ENCODE measurements around the gene GPR146. TPM values are rescaled to one million over a fixed set of nuclear protein-coding genes. Genes with fewer than 3 reads are reported as not detected.

The GPR146 gene
- total and polyA plus RNA-seq, 9 of the 15 experiments (the other 6 are each of a cell fraction or from before 2014, with no cell fraction given) = 0.22 to 3.6 (median 0.64) TPM; not detected in 2

- Histone ChIP-seq H3K4me2 (ENCODE audit: insufficient read depth, low read length) (peak overlapping the region; percentile 57), H3K27ac (ENCODE audit: extremely low read depth, low read depth, low read length) (peak overlapping the region; percentile 88; the same call in 2 of the 3 replicates), H3K9me1 (ENCODE audit: control insufficient read depth, insufficient read depth, low read length) (no peaks in the 10 kb centered on the region), H3K27me3 (ENCODE audit: control insufficient read depth in 2 of 2, insufficient read depth in 2 of 2, low read length in 2 of 2) (no peaks in the 10 kb centered on the region), H3K36me3 (ENCODE audit: control insufficient read depth, insufficient read depth, low read length) (peaks cover 21% of the 10 kb centered on the region; the same call in 2 of the 3 replicates), H3K4me1 (replicated peaks in 1 of 2; ENCODE audit: control insufficient read depth in 2 of 2, insufficient read depth in 2 of 2, low read length in 2 of 2) (peaks cover 13 to 71% of the 10 kb centered on the region in 2 experiments), H3K4me3 (no peak overlapping the region), H4K20me1 (replicated peaks; ENCODE audit: control insufficient read depth, insufficient read depth, low read length) (peaks cover 8% of the 10 kb centered on the region; the same call in 1 of the 2 replicates), H3K9ac (ENCODE audit: insufficient read depth in 1 of 2, low read depth in 2 of 2, low read length in 2 of 2) (peak overlapping the region; percentile 70 to 80; a peak in 3 of 4 replicates), H2AFZ (ENCODE audit: low read depth, low read length) (no peak overlapping the region), H3K9me3 (replicated peaks; ENCODE audit: control insufficient read depth, insufficient read depth, low read depth, low read length) (no peaks in the 10 kb centered on the region), H3K79me2 (ENCODE audit: control insufficient read depth, insufficient read depth, low read length) (peaks cover 45% of the 10 kb centered on the region)
- in situ Hi-C loops (cut with MboI) = loop anchor here (5.0 kb wide), 1 partner anchor 38 kb away; no protein-coding TSS in a partner anchor
- WGBS (ENCODE audit: insufficient coverage, low coverage, missing lambda C conversion rate) = 90% methylated on average over 29 of the region's 33 CpGs
- ChIA-PET POLR2A (interaction anchor here (0.6 to 1.1 kb wide), 4 partner anchors 13 to 63 kb away, joined by 3 to 4 read pairs (median 3); no protein-coding TSS in a partner anchor), CTCF (ENCODE audit: low intra/inter-chr PET ratio) (no interaction called here)
- DNase-seq (ENCODE audit: extremely low read depth in 1 of 4, low spot score in 3 of 4) (peak in 1 of 4 experiments; percentile 34), FAIRE-seq (no peak), ATAC-seq (no peak)
- BruUV-seq (replicated peaks) = no TSS peak
- intact Hi-C loops (cut with micrococcal nuclease) = no loop called here
- TF ChIP-seq RBFOX2 (IDR thresholded peaks at IDR 0.05; ENCODE audit: low read depth, low read length) (0 out of 2 replicates have a peak, but pooled peaks have one; percentile 8), ARID4B (CRISPR knock-in tag; IDR thresholded peaks at IDR 0.05) (0 out of 2 replicates have a peak, but pooled peaks have one; percentile 21), MCM5 (IDR thresholded peaks at IDR 0.05; ENCODE audit: low read depth) (no peak), ETV5 (CRISPR knock-in tag; IDR thresholded peaks at IDR 0.05; ENCODE audit: low read depth) (0 out of 2 replicates have a peak, but pooled peaks have one; percentile 8), THRAP3 (IDR thresholded peaks at IDR 0.05; ENCODE audit: borderline replicate concordance) (no peak), HDAC1 (IDR thresholded peaks at IDR 0.05) (no peak)
Observed at GRCh38 chr7:1029637-1030443, 14.5 kb upstream of the GPR146 start.
